ENCODE data around the gene MYL7.

Gene MYL7

DNA sequence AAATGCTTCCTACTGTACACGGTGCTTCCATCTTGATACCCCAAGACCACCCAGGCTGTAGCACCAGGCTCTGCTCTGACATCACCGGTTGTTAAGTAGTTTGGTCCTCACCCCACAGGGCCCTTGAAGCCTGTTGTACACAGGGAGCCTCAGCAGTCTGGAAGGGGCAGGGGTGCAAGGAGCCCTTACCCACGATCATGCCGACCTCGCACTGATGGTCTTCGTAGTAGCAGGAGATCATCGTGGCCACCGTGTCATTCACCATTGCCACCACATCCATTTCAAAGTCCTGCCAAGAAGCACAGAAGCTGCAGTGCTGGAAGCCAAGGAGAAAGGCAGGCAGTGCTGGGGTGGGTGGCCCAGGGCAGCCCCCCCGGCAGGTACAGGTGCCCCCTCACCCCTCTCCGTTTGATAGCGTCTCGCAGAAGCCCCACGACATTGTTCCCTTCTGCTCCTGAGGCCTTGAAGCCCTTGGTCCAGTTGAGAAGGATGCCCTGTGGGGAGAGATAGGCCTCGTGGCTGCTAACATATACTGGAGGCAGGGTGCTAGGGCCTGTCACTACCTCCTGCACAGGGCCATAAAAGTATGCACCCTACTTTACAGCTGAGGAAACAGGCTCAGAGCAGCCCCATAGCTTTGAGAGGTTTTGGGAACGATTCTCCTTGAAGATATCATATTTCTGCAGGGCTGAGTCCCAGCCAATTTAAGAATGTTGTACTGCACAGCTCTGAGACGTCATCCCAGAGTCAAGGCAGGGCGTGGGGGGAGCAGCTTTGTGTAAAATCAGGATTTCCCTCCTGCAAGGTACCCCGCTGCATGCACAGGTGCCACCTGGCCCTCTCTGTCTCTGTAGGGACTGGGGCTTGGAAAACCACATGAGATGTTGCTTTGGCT lies 8.7 kb upstream of the MYL7 start:
- DNase-seq = no peak

DNA sequence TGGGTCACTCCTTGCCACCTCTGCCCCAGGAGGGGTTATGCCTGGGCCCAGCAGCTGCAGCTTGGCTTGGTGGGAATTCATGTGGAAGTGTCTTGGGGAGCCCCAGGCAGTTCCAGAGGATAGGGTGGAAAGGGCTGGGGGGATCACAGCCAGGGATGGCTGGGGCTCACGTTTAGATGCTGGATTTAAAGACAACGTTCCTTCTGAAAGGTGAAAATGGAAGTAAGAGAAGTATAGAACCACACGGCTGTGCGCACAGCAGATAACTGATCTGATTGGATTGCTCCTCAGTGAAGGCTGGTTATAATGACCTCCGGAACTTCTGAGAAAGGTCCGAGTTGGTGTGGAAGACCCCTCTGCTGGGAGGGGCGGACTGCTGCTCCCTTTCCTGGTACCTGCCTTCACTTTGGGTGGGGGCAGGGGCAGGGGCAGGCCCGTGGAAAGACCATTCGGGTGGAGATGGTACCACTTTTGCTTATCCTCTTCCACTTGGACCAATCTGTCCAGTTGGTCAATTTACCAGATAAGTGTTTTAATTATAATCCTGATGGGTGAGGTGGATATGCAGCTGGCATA lies 7.9 kb upstream of the MYL7 start:
- no peak for DNase-seq

DNA sequence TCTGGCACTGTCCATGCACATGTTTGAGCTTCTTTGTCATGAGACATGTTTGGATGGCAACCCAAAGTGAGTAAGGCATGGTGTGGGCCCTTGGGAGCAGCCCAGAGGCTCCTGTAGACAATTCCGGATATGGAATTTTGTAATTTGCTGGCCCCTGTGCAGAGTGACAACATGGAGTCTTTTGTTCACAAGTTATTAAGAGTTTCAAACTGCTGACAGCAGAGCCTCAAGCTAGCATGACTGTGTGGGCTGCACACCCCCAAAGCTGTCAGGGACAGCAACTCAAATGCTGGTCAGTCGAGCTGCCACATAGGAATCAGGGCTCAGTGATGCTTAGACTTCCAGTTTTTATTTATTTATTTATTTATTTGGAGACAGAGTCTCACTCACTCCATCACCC lies 7.0 kb upstream of the MYL7 start:
- no peak for DNase-seq

DNA sequence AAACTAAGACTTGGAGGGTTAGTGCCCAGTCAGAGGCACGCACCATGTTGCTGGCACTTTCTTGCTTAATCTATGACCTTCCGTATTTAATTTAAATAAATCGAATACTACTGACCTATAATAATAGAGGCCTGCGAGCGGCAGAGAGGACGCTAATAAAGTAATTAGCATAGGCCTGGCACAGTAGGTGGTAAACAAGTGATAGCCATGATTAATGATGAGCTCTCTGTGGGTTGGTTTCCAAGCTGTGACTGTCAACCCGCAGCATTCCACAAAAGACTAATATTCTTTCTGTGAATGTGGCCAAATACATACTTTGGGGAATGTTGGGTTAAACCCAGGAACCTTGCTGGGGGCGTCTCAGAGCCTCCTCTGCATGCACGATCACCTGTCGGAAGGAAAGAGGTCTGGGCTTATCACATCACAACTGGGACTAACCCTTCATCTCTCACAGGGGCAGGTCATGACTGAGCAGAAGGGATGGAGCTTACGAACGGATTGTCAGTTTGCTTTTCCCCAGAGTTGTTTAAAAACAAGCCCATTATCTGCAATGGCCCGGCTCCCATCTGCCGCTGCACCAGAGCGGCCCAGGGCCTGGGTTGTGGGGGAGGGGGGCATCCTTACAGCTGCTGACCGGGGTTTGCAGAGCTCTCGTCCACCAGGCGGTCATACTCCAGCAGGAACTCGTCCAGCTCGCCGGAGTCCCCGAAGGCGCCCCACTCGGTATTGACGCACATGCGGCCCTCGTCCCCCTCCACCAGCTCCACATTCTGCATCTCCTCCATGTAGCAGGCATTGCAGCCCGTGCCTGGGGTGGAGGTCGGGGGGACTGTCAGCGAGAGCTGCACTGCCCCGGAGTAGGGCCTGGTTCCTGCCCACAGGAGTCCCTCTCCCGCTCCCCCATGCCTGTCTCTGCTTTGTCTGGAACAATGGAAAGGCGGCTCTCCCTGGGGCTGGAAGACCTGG lies 6.2 kb upstream of the MYL7 start:
- no peak for DNase-seq

DNA sequence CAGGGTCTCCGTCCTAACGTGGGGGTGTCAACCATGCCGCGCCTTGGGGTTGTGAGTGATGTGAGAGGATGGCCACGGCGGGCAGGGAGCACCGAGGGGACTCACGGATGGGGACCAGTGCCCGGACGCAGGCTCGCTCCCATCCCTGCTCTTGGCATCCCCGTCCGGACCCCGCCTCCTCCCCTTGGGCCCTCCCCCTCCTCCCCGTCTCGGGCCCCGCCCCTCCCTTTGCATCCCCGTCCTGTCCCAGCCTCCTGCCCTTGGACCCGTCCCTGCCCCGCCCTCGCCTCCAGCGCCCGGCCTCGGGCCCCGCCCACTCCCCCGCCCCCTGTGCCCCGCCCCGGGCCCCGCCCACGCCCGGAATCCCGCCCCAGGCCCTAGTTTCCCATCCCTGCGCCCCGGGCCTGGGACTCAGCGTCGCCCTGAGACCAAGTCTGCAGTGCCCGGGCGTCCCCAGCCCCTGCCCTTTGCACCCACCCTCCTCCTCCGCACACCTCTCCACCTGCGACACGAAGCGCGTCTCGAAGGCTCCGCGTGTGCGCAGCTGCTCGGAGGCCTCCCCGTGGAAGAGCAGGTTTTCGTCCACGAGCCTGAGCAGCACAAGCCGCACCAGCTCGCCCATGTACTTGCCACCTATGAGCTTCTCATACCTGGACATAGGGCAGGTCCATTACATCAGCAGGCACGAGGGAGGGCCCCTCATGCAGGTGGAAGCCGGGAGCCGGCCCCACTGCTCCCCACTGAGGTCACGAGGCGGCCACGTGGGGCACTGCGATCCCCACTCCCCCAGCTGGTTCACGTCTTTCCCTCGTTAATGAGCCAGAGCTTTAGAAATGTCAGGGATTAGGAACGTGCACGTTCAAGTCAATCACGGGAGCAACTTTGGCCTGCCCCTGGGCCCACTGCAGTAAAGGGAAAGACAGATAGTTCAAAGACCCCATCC lies 5.1 kb upstream of the MYL7 start:
- DNase-seq = no peak

DNA sequence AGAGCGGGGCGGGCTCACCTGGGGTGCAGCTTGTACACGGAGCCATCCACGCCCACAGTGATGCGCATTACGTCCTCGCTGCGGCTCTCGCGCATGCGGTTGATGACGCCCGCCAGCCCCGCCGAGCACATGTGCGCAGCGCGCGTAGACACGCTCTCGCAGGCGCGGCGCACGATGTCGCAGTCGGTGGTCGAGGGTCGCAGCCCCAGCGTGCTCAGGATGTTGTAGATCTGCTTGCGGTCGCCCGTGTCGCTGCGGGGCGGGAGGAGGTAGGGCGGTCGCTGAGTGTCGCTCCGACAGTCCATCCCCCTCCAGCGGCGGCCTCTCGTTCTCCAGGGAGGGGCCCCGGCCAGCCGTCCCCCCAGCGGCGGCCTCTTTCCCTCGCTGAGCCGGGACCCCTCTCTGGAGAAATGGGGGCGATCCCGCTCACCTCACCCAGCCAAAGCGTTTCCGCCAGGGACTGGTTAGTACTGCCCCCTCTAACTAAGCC lies 4.4 kb upstream of the MYL7 start:
- no peak for DNase-seq

DNA sequence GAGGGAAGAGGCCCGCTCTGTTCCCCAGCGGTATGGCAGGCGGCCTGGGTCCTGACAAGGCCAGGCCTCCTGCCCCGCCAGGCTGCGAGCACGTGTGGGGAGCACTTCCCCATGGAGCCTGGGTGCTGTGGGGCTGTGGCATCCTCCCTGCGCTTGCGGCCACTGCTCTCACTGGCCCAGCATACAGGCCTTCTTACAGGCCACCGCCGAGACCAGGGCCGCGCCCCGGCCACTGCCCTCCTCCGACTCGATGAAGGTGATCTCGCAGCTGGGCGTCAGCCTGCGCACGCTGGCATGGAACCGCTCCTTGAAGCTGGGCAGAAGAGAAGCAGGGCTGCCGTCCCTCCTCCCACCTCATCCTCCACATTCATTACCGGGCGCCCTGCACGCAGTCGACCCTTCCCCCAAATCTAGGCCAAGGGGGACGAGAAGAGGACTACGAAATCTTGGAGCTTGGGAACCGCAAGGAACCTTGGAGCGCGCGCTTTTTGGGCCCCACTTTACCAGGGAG lies 3.9 kb upstream of the MYL7 start:
- DNase-seq = no peak

DNA sequence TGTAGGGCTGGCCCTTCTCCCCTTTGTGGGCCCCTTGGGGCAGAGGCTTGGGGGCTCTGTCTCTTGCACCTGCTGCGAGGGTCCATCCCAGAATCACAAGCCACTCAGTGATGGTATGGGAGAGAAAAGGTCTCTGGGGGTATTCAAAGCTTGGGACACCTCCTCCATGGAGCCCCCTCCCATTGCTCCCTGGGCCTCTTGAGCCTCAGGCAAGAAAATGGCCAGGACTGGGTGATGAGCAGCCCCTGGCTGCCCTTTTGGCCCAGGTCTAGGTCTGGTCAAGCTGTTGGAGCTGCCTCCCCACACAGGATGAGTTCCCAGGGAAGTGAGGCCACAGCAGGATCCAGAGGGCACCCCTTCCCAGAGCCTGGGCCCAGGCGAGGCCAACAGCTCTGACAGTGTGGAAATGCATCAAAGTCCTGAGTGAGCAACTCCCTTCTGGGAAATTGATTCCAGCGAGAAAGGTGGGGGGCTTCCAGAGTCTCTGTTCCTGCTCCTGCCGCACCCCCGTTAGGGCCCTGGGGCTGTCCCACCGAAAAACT lies 3.4 kb upstream of the MYL7 start:
- no peak for DNase-seq

DNA sequence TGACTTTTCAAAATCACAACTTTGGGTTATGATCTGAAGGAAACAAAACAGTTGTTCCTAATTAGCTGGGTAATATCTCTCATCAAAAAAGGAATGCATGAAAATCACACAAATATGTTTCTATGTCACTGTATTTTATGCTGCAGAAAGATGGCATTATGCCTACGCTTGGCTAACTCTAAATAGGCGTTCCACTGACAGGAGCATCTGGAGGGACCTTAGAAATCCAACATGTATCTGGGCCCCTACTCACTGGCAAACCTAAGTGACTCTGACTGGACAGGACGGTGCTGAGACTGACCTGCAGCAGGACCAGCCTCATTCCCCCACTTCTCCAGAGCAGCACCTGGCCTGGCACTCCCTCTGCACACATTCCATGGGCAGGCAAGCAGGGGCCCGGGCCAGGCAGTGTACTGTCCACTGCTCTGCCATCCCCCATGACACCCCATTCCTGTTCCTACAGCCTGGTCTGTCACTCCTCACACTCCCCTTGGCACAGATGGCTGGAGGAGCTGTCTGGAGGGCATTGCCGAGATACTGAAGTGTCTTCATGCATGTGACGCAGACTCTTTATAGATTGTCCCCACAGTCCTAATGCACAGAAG lies 2.6 kb upstream of the MYL7 start:
- no peak for DNase-seq

DNA sequence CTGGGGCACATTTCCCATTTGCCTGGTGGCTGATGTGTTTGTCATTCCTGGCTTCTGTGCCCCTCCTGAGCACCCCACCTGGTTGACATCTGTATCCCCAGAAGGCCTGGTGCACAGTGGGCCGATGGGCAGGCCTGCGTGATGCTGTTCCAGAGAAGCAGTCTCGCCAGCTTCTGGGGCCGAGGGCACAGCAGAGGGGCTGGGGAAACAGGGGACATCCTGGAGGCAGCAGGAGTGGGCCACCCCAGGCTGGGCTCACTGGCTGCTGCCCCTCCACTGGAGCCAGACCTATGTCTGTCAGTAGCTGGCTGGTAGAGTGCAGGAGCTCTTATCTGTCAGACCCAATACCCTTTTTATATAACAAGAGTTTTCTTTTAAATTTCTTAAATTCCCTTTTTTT lies 896 bp upstream of the MYL7 start:
- DNase-seq = no peak

DNA sequence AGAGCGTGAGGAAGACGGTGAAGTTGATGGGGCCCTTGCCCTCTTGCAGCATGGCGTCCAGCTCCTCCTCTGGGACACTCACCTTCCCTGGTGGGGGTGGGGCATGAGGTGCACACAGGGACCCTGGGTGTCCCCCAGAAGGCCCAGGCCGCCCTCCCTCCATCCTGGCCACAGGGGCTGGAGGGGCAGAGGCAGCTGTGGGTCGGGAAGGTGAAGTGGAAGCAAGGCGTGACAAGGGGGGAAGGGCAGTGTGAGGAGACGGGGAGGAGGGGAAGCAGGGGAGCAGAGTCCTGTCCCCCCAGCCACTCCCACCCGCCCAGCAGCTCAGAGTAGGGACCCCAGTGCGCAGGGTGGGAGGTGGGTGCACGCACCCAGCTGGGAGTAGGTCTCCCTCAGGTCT lies 791 bp downstream of the MYL7 start:
- no peak for DNase-seq

DNA sequence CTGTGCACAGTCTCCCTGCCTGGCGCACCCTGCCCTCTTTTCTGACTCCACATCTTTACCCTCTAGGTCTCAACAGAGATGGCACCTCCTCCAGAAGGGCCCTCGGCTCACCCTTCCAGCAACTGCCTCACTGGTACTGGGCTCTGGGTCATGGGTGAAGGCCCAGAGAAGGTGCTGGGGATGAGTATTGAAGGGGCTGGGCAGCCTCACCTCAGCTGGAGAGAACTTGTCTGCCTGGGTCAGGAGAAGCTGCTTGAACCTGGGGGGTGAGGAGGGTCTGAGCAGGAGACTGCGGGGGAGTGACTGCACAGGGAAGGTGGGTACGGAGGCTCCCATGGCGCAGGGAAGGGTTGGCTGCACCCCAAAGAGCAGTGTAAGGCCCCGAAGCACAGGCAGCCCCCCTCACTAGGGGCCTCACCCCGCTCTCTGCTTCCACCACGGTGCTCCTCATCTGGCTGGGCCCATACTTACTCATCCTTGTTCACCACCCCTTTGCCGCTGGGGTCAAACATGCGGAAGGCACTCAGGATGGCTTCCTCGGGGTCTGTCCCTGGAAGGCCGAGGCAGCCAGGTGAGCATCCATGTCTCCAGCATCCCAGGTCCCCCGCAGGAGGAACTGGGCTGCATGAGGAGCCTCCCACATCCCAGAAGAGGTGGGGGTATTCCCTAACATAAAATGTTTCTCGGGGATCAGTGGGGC lies 1.7 kb downstream of the MYL7 start:
- no peak for DNase-seq

DNA sequence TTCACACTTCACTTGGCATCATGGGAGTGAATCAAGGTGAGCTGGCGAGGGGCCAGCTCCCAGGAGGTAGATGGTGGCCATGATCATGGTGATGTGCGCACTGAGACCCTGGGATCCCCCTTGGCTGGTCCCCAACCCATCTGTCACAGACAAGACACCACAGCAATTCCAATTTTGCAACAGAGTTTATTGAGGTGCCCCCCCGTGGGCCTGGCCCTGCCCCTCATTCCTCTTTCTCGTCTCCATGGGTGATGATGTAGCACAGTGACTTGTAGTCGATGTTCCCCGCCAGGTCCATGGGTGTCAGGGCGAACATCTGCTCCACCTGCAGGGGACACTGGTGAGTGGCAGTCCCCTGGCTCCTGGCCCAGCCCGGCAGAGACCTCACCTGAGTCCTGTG lies 2.4 kb downstream of the MYL7 start:
- DNase-seq = no peak

DNA sequence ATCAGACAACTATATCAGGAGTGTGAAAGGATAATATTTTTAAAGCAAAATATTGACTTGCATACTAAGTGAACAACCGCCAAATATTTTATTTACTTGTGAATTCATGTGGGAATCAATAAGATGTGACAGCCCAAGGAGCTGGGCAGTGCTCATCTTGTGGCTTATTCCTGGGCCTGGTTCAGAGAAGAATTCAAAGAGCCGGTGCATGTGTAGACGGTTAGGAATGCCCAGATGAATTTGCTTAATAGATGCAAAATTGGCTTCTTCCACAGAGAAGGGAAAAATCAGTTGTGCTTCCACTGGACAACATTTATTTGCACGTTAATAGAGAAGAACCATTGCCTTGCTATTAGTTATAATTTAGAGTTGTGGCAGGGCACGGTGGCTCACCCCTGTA lies 4.4 kb downstream of the MYL7 start:
- no peak for DNase-seq

DNA sequence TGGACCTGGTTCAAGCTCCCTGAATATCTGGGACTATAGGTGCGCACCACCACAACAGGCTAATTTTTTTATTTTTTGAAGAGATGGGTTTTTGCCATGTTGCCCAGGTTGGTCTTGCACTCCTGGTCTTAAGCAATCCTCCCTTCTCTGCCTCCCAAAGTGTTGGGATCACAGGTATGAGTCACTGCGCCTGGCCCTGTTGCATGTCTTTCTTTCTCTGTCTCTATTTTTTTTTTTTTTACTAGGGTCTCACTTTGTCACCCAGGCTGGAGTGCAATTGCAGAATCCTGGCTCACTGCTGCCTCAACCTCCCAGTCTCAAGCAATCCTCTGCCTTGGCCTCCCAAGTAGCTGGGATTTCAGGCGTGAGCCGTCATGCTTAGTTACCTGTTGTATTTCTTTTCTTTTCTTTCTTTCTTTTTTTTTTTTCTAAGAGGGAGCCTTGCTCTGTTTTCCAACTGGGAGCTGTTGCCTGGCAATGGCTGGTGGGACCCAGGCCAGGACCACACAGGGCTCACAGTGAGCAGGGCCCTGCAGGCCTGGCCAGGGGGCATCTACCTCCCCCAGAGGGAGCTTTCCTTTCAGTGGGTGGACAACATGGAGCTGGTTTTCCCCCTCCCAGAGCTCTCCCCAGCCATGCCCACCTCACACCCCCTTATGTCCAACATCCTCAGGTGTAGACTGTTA lies 6.0 kb downstream of the MYL7 start:
- DNase-seq = peak; percentile 9

DNA sequence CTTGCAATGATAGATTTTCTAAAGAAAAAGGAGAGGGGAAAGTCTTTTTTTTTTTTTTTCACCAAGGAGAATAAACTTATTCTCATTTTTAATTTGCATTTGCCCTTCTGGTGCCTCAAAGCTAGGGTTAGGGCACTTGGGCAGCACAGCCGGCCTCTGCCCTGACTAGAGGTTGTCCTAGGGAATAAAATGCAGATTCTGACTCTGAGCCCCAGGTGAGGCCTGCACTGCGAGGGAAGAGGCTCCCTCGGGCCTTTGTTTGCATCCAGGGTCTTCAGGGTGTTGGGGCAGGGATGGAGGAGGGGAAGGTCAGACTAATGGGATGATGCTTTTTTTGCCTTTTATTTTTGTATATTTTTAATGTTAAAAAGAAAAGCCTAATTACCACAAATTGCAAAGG lies 7.8 kb downstream of the MYL7 start:
- DNase-seq = no peak

DNA sequence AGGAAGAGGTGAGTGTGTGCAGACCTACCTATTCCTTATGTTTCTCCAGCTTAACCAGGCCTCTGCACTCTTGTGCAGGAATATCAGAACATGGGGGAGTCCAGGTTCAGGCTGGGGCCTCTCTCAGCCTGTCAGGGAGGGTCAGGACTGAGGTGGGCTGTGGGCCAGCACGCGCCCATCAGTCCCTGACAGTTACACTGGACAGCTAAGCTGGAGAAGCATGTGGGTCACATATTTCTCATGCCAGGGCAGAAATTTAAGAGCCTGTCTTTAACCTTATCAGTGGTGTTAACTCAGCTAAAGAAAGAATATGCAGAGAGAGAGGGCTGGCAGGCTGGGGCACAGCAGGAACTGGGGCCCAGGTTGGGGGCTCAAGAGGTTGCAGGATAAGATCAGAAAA lies 9.1 kb downstream of the MYL7 start:
- peak; percentile 35 for DNase-seq

DNA sequence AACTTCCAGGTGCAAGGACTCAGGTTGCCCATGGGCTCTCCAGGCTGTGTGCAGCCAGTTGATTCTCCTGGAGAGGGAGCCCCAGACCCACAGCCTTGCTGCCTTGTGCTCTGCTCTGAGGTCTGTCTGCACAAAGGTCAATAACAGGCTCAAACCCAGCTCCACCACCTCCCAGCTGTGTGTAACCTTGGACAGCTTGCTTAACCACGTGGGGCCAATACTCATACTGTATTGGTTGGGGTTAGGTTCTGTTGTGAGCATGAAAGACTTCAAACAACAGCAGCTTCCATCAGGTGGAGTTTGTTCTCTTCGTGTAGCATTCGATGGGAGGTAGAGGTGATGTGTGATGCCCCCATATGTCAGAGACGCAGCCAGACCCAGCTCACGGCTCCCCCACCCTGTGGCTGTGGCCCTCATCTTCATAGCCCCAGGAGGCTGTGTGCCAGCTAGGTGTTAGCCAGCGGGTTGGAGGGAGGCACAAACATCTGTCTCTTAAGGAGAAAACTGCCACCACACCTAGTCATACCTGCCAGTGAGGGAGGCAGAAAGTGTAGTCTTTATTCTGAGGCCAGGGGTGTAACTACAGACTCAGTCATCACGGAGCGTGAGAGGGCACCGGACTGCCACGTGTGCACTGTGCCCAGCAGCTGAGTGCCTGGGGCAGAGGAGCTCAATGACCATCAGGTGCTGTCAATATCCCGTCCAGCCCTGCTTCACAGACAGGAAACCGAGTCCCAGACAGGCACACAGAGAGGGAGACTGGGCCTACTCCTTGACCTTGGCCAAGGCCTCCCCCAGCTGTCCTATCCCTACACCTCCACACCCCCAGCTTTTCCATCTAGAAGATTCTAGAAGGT lies 9.7 kb downstream of the MYL7 start:
- DNase-seq = peak; percentile 9

Data from kidney glomerular epithelial cell (primary cell).